Mesendoderm (in vitro differentiated cells): ENCODE measurements around the gene RNF213.

Source experiments
- DNase-seq: peaks from one replicate; pipeline ENCODE4 v3.0.0; 2013
- H2AK5ac ChIP-seq: 2 replicates; pipeline ENCODE4 v1.6.1; 2013; ENCODE audit warnings: low read length, inconsistent platforms
- H2BK120ac ChIP-seq: 2 replicates; pipeline ENCODE4 v1.6.1; 2013; ENCODE audit warnings: low read depth, mild to moderate bottlenecking, low read length, moderate library complexity, mixed read lengths
- H2BK15ac ChIP-seq: replicated peaks from 2 replicates; pipeline ENCODE4 v1.6.1; 2013; ENCODE audit warnings: low read depth, mild to moderate bottlenecking, moderate library complexity
- H2BK5ac ChIP-seq: 2 replicates; pipeline ENCODE4 v1.6.1; 2013; ENCODE audit warnings: low read length, inconsistent platforms
- H3K18ac ChIP-seq: 2 replicates; pipeline ENCODE4 v1.6.1; 2013; ENCODE audit warnings: mild to moderate bottlenecking, low read length, mixed read lengths
- H3K23ac ChIP-seq: one replicate; pipeline ENCODE4 v1.6.1; 2013; ENCODE audit warnings: low read length
- H3K27ac ChIP-seq: 2 replicates; pipeline ENCODE4 v1.5.1; 2013; ENCODE audit warnings: low read depth, mild to moderate bottlenecking, inconsistent platforms, low read length, moderate library complexity
- H3K27me3 ChIP-seq: 2 replicates; pipeline ENCODE4 v1.6.1; 2013; ENCODE audit warnings: low read length, control low read depth, mild to moderate bottlenecking, inconsistent platforms; ENCODE audit not compliant: insufficient read depth, poor library complexity
- H3K36me3 ChIP-seq: 2 replicates; pipeline ENCODE4 v1.6.1; 2013; ENCODE audit warnings: low read length, inconsistent platforms; ENCODE audit not compliant: control insufficient read depth, insufficient read depth
- H3K4ac ChIP-seq: one replicate; pipeline ENCODE4 v1.6.1; 2013; ENCODE audit warnings: low read depth, mild to moderate bottlenecking, low read length, moderate library complexity
- H3K4me1 ChIP-seq: 2 replicates; pipeline ENCODE4 v1.6.1; 2013; ENCODE audit warnings: low read depth, low read length, inconsistent platforms; ENCODE audit not compliant: control insufficient read depth
- H3K4me2 ChIP-seq: 2 replicates; pipeline ENCODE4 v1.6.1; 2013; ENCODE audit warnings: low read length
- H3K4me3 ChIP-seq: 2 replicates; pipeline ENCODE4 v1.5.1; 2013; ENCODE audit warnings: mild to moderate bottlenecking, low read length
- H3K56ac ChIP-seq: one replicate; pipeline ENCODE4 v1.6.1; 2013; ENCODE audit warnings: low read length
- H3K79me1 ChIP-seq: 2 replicates; pipeline ENCODE4 v1.6.1; 2013; ENCODE audit warnings: low read length, inconsistent platforms
- H3K79me2 ChIP-seq: 2 replicates; pipeline ENCODE4 v1.6.1; 2013; ENCODE audit warnings: mild to moderate bottlenecking, low read length; ENCODE audit not compliant: control insufficient read depth, insufficient read depth
- H3K9ac ChIP-seq: 2 replicates; pipeline ENCODE4 v1.6.1; 2013; ENCODE audit warnings: low read length, inconsistent platforms
- H4K5ac ChIP-seq: one replicate; pipeline ENCODE4 v1.6.1; 2013; ENCODE audit warnings: low read length
- H4K8ac ChIP-seq: one replicate; pipeline ENCODE4 v1.6.1; 2013; ENCODE audit warnings: low read depth, mild to moderate bottlenecking, control low read depth, low read length, moderate library complexity
- WGBS: extraction: QIAGEN DNeasy Blood & Tissue Kit; methylation state at CpG from one replicate; pipeline ENCODE4 v1.1.7; 2013; ENCODE audit warnings: low lambda C conversion rate, missing lambda C conversion rate; ENCODE audit not compliant: insufficient coverage; ENCODE audit errors: extremely low coverage; 5-methylcytosine and 5-hydroxymethylcytosine counted together

RNF213 gene

DNA sequence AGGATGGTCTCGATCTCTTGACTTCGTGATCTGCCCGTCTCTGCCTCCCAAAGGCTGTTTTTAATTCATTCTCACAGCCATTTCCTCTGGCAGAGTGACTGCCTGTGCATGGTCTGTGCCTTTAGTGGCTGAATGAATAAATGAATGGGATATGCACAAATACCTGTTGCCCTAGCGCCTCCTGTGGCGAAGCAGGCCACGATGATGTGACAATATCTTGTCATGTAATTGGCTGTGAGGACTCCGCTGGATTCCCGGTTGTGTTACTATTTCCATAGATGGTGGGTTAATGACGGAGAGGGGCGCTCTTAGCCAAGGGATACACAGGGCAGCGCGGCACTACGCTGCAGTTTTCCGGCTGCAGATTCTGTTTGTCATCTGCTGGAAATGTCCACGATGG is 127.5 kb downstream of the RNF213 start:
- no peak overlapping the region for H3K27ac ChIP-seq
- H3K27me3 ChIP-seq: no peaks in the 10 kb centered on the region
- peak; percentile 22 for DNase-seq
- H2BK120ac ChIP-seq: no peak overlapping the region
- H4K5ac ChIP-seq: no peak overlapping the region
- no peak overlapping the region for H3K4ac ChIP-seq
- H3K4me1 ChIP-seq: no peaks in the 10 kb centered on the region
- H3K56ac ChIP-seq: no peak overlapping the region
- H2BK15ac ChIP-seq: no peak overlapping the region
- no peak overlapping the region for H3K23ac ChIP-seq
- no peak overlapping the region for H3K18ac ChIP-seq
- no peak overlapping the region for H4K8ac ChIP-seq
- H3K4me2 ChIP-seq: no peak overlapping the region
- no peak overlapping the region for H3K4me3 ChIP-seq
- no peaks in the 10 kb centered on the region for H3K36me3 ChIP-seq
- no peak overlapping the region for H2AK5ac ChIP-seq
- H2BK5ac ChIP-seq: no peak overlapping the region
- no peak overlapping the region for H3K9ac ChIP-seq
- H3K79me1 ChIP-seq: no peaks in the 10 kb centered on the region
- WGBS: no CpG with 5 or more reads among the region's 15 CpGs
- no peaks in the 10 kb centered on the region for H3K79me2 ChIP-seq

DNA sequence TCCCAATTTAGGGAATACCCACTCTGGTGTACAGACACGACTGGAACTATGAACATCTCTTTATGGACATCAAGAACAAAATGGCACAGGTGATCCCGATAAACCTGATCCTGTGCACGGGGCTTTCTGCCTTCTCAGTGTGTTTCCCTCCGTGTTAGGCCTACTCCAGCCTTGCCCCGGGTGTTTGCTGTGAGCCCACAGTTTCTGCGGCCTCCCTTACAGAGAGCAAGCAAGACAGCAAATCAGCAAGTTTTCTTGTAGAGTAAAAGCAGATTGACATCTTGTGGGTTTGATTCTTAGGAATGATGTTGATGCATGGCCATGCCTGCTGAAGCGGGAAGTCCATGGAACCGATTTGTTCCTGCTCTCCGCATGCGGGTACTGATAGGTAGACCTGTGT is 127.9 kb downstream of the RNF213 start:
- H3K36me3 ChIP-seq: no peaks in the 10 kb centered on the region
- no CpG with 5 or more reads among the region's 10 CpGs for WGBS

DNA sequence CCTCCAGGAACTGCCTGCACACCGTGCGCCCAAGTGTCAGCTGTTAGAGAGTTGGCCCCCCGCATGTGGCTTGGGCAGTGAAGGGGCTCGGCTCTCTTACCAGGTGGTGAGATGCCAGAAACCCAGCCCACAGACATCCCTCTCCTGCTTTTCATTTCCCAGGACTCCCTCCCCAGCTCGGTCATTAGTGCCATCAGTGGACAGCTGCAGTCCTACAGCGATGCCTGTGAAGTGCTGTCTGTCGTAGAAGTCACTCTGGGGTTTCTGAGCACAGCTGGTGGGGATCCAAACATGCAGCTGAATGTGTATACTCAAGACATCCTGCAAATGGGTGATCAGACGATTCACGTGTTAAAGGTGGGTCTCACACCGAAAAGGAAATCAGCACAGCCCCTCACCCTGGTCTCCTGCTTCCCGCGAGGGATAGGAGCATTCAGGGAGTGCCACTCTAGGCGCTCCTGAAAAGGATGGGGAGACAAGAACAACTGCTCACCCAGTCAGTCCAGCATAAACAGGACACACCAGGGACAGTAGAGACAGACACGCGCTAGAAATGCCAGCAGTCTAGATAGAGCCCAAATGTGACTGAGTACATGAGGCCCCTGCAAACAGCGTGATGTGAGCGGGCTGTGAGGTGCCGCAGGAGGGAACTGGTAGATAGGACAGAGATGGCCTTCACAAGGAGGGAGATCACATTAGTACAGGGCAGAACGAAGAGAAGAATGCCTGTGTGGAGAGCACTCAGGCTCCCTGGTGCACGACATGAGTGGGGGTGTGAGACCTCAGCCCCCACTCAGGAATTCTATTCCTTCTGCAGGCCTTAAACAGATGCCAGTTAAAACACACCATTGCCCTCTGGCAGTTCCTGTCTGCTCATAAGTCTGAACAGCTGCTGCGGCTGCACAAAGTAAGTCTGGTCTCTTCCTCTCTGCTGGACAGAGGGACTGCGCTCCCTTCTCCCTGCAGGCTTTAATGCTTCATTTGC is 128.7 kb downstream of the RNF213 start:
- H4K8ac ChIP-seq: no peak overlapping the region
- DNase-seq: no peak
- no peak overlapping the region for H3K56ac ChIP-seq
- H3K79me2 ChIP-seq: no peaks in the 10 kb centered on the region
- no peak overlapping the region for H3K23ac ChIP-seq
- H3K27me3 ChIP-seq: no peaks in the 10 kb centered on the region
- no peak overlapping the region for H2BK15ac ChIP-seq
- H3K9ac ChIP-seq: no peak overlapping the region
- H3K4me1 ChIP-seq: no peaks in the 10 kb centered on the region
- no peak overlapping the region for H3K4me3 ChIP-seq
- H2BK120ac ChIP-seq: no peak overlapping the region
- no peaks in the 10 kb centered on the region for H3K36me3 ChIP-seq
- H2AK5ac ChIP-seq: no peak overlapping the region
- no peak overlapping the region for H3K27ac ChIP-seq
- H3K4ac ChIP-seq: no peak overlapping the region
- H3K79me1 ChIP-seq: no peaks in the 10 kb centered on the region
- no peak overlapping the region for H3K4me2 ChIP-seq
- H4K5ac ChIP-seq: no peak overlapping the region
- H3K18ac ChIP-seq: no peak overlapping the region
- WGBS: no CpG with 5 or more reads among the region's 22 CpGs
- H2BK5ac ChIP-seq: no peak overlapping the region

More for the DNA sequence above, 127.9 kb downstream of the RNF213 start:
- no peak for DNase-seq
- Histone ChIP-seq H2BK5ac (no peak overlapping the region), H3K18ac (no peak overlapping the region), H3K79me1 (no peaks in the 10 kb centered on the region), H2BK15ac (no peak overlapping the region), H4K5ac (no peak overlapping the region), H3K79me2 (no peaks in the 10 kb centered on the region), H3K4ac (no peak overlapping the region), H2AK5ac (no peak overlapping the region), H4K8ac (no peak overlapping the region), H3K9ac (no peak overlapping the region), H3K4me2 (no peak overlapping the region), H2BK120ac (no peak overlapping the region), H3K27ac (no peak overlapping the region), H3K56ac (no peak overlapping the region), H3K23ac (no peak overlapping the region), H3K4me1 (no peaks in the 10 kb centered on the region), H3K4me3 (no peak overlapping the region), H3K27me3 (no peaks in the 10 kb centered on the region)

DNA sequence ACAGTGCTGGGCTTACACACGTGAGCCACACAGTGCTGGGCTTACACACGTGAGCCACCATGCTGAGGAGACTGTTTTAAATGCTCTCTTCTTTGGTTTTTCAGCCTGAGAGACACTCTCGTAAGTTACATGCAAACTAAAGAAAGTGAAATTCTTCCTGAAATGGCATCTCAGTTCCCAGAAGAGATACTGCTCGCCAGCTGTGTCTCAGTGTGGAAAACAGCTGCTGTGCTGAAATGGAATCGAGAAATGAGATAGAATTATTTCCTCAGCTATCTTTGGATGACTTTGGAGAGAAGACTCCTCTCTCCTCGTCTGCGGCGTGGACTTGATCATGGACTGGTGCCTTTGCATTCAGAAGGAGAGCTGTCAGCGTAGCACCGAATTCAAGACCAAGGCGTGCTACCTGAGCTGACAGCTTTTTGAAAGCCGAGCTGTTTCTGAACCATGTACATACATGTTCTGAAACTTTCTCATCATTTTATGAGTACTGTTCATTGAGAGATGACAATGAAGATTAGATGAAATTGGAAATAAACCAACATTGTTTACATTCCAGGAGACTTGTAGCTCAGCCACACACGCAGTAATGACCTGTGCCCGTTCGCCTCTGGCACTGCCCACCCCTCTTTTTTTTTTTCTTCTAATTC is 132.7 kb downstream of the RNF213 start:
- WGBS: no CpG with 5 or more reads among the region's 15 CpGs
- Histone ChIP-seq H2BK120ac (no peak overlapping the region), H3K79me1 (no peaks in the 10 kb centered on the region), H3K27ac (no peak overlapping the region), H3K27me3 (no peaks in the 10 kb centered on the region), H2BK5ac (no peak overlapping the region), H2BK15ac (no peak overlapping the region), H2AK5ac (no peak overlapping the region), H4K5ac (no peak overlapping the region), H3K18ac (no peak overlapping the region), H3K23ac (no peak overlapping the region), H3K4me1 (peaks cover 21% of the 10 kb centered on the region), H3K36me3 (no peaks in the 10 kb centered on the region), H4K8ac (no peak overlapping the region), H3K9ac (no peak overlapping the region), H3K4ac (no peak overlapping the region), H3K4me3 (no peak overlapping the region), H3K56ac (no peak overlapping the region), H3K4me2 (no peak overlapping the region), H3K79me2 (no peaks in the 10 kb centered on the region)
- DNase-seq: no peak

DNA sequence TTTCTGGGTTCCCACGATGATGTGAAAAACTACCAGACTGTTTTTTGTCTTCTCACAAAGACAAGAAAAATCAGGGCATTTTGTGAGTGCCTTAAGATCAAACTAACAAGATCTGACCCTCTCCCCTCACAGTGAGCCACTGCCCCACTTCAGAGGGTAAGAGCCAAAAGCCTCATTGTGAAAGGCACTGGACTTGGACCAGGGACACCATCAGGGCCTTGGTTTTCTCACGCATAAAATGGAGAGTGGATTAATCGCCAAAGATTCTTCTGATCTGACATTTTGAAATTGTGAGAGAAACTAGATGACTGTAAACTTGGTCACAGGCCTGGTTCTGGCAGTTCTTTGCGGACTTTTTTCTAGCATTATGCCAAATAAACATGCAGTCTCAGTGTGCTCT is 133.3 kb downstream of the RNF213 start:
- Histone ChIP-seq H3K18ac (no peak overlapping the region), H3K56ac (no peak overlapping the region), H2AK5ac (no peak overlapping the region), H4K5ac (no peak overlapping the region), H3K9ac (no peak overlapping the region), H3K36me3 (no peaks in the 10 kb centered on the region), H2BK15ac (no peak overlapping the region), H3K27me3 (no peaks in the 10 kb centered on the region), H3K4me1 (peaks cover 21% of the 10 kb centered on the region), H2BK5ac (no peak overlapping the region), H3K4ac (no peak overlapping the region), H3K79me1 (no peaks in the 10 kb centered on the region), H4K8ac (no peak overlapping the region), H3K79me2 (no peaks in the 10 kb centered on the region), H3K27ac (no peak overlapping the region), H3K23ac (no peak overlapping the region), H3K4me2 (no peak overlapping the region), H2BK120ac (no peak overlapping the region), H3K4me3 (no peak overlapping the region)
- no peak for DNase-seq
- WGBS: no CpG with 5 or more reads among the region's 4 CpGs
